WERI-Rb-1 (cell line): ENCODE measurements around the gene CYTH2.

ENCODE experiments used
- DNase-seq: peaks from one replicate; pipeline ENCODE4 v3.0.0-alpha.2; 2020
- H3K27ac ChIP-seq: fragments of 250-450 bp; sonication (Bioruptor Pico); 2 replicates; pipeline ENCODE4 v1.5.1; 2020; ENCODE audit warnings: mild to moderate bottlenecking, moderate library complexity
- H3K27me3 ChIP-seq: fragments of 250-450 bp; sonication (Bioruptor Pico); 2 replicates; pipeline ENCODE4 v1.5.1; 2021; ENCODE audit warnings: mild to moderate bottlenecking, low read depth, moderate library complexity; ENCODE audit not compliant: insufficient read depth, severe bottlenecking
- H3K36me3 ChIP-seq: fragments of 250-450 bp; sonication (Bioruptor Pico); 2 replicates; pipeline ENCODE4 v1.5.1; 2020; ENCODE audit warnings: mild to moderate bottlenecking, moderate library complexity
- H3K4me3 ChIP-seq: 2 replicates; pipeline ENCODE4 v1.5.1; 2011; ENCODE audit warnings: low read depth, mild to moderate bottlenecking, control low read depth, low read length
- H3K9me3 ChIP-seq: fragments of 250-450 bp; sonication (Bioruptor Pico); 2 replicates; pipeline ENCODE4 v1.5.1; 2021; ENCODE audit warnings: mild to moderate bottlenecking, moderate library complexity; ENCODE audit not compliant: severe bottlenecking
- TF ChIP-seq, protein P1 (sequence below): IDR thresholded peaks from 2 replicates; pipeline ENCODE4 v1.5.1; 2011; ENCODE audit warnings: low read depth, mild to moderate bottlenecking, control low read depth, inconsistent platforms, low read length

Gene CYTH2

DNA sequence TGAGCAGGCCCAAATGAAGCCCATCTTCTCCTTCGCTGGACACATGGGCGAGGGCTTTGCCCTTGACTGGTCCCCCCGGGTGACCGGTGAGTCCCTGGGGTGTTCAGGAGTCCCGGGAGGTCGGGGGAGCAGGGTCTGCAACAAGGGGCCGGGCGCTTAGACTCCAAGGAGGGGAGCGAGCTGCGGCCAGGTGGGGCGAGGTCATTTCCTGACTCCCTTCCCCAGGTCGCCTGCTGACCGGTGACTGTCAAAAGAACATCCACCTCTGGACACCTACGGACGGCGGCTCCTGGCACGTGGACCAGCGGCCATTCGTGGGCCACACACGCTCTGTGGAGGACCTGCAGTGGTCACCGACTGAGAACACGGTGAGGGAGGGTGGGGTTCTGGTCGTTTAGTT is 18.7 kb upstream of the CYTH2 start:
- Histone ChIP-seq H3K27ac (no peak overlapping the region), H3K4me3 (no peak overlapping the region), H3K9me3 (no peaks in the 10 kb centered on the region), H3K27me3 (no peaks in the 10 kb centered on the region), H3K36me3 (peaks cover 57% of the 10 kb centered on the region)
- DNase-seq, result no peak
- TF ChIP-seq, protein P1, sequence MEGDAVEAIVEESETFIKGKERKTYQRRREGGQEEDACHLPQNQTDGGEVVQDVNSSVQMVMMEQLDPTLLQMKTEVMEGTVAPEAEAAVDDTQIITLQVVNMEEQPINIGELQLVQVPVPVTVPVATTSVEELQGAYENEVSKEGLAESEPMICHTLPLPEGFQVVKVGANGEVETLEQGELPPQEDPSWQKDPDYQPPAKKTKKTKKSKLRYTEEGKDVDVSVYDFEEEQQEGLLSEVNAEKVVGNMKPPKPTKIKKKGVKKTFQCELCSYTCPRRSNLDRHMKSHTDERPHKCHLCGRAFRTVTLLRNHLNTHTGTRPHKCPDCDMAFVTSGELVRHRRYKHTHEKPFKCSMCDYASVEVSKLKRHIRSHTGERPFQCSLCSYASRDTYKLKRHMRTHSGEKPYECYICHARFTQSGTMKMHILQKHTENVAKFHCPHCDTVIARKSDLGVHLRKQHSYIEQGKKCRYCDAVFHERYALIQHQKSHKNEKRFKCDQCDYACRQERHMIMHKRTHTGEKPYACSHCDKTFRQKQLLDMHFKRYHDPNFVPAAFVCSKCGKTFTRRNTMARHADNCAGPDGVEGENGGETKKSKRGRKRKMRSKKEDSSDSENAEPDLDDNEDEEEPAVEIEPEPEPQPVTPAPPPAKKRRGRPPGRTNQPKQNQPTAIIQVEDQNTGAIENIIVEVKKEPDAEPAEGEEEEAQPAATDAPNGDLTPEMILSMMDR, result no peak

DNA sequence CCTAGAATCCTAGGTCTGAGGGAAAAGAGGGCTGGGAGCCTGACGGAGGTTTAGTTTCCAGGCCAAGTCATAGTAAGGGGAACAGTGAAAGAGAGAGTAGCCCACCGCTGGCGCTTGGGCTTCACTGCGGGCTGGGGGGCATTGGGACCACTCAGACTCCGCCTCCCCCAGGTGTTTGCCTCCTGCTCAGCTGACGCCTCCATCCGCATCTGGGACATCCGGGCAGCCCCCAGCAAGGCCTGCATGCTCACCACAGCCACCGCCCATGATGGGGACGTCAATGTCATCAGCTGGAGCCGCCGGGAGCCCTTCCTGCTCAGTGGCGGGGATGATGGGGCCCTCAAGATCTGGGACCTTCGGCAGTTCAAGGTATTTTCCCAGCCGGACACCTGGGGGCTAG is 18.3 kb upstream of the CYTH2 start:
- TF ChIP-seq, protein P1, result no peak
- H3K27ac ChIP-seq, result no peak overlapping the region
- H3K36me3 ChIP-seq, result peaks cover 60% of the 10 kb centered on the region
- H3K27me3 ChIP-seq, result no peaks in the 10 kb centered on the region
- H3K9me3 ChIP-seq, result no peaks in the 10 kb centered on the region
- DNase-seq, result no peak
- no peak overlapping the region for H3K4me3 ChIP-seq

DNA sequence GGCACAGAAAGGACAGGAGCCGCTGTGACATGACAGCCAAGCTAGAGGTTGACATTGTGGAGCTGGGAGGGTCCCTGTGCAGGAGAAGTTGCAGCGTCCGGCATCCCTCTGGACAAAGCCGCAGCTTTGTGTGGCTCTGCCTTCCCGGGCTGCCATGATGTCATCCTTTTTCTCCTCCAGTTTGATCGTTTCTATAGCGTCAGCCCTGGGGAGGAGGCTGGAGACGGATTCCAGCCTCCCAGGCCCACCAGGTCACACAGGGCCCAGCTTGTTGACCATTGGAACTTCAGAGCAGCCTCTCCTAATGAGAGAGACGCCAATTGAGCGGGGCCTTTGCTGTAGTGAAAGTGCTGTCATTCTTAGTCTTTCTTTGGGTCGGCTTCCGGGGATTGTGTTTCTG is 17.5 kb upstream of the CYTH2 start:
- TF ChIP-seq, protein P1, result no peak
- Histone ChIP-seq H3K27me3 (no peaks in the 10 kb centered on the region), H3K9me3 (no peaks in the 10 kb centered on the region), H3K36me3 (peaks cover 63% of the 10 kb centered on the region), H3K27ac (no peak overlapping the region), H3K4me3 (no peak overlapping the region)
- no peak for DNase-seq

DNA sequence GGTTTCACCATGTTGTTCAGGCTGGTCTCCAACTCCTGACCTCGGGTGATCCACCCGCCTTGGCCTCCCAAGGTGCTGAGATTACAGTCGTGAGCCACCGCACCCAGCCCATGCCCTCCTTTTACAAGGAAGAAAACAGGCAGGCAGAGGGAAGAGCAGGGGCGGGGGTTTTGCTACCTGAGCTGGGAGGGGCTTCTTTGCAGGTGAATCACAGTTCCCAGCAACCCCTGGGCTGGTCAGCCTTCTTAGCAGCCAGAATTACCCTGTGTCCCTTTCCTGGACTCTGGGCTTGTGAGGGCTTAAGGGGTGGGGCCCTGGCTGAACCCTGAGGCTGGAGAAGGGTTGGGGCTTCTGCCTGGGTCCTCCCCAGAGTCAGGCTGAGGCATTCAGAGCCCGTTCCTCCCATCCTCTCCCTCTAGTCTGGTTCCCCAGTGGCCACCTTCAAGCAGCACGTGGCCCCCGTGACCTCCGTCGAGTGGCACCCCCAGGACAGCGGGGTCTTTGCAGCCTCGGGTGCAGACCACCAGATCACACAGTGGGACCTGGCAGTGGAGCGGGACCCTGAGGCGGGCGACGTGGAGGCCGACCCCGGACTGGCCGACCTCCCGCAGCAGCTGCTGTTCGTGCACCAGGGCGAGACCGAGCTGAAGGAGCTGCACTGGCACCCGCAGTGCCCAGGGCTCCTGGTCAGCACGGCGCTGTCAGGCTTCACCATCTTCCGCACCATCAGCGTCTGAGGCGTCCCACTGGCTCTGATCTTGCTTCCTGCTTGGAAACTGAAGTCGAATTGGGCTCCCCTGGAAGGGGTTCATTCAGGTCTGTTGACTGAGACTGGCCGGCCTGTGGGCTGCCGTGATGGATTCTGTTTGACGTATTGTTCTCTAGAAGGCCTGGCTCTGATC is 16.6 kb upstream of the CYTH2 start:
- Histone ChIP-seq H3K4me3 (no peak overlapping the region), H3K9me3 (no peaks in the 10 kb centered on the region), H3K27ac (no peak overlapping the region), H3K27me3 (no peaks in the 10 kb centered on the region), H3K36me3 (peaks cover 58% of the 10 kb centered on the region)
- DNase-seq, result no peak
- TF ChIP-seq, protein P1, result no peak

DNA sequence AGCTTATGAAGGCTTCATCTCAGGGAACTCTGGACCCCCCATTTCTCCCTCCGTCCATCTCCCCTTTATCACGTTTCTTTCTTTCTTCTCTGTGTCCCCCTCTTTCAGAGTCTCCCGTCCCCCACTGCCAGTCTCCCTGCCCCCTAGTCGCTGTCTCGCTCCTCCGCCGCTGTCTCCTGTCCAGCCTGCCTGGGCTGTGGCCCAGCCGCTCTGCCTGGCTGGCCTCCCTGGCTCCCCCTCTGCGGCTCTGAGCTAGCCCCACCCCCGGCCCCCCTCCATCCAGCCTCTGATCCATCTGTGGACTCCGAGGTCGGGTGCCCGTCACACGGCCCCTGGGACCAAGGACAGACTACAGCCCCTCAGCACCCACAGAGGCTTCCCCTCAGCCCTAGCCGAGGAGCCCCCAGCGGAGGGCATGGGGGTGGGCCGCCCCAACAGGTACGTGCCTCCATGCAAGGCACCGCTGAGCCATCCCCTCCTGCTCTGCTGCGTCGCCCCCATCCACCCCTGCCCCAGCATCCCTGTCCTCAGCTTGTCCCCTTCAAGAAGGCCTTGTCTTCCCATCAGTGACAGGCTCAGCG is 14.9 kb upstream of the CYTH2 start:
- Histone ChIP-seq H3K27me3 (no peaks in the 10 kb centered on the region), H3K27ac (no peak overlapping the region), H3K36me3 (peaks cover 48% of the 10 kb centered on the region), H3K9me3 (no peaks in the 10 kb centered on the region), H3K4me3 (no peak overlapping the region)
- TF ChIP-seq, protein P1, result no peak
- no peak for DNase-seq
